Activated CD8-positive, alpha-beta memory T cell treated with anti-CD3 and anti-CD28 coated beads for 4 hours (primary cell): Measurements from ENCODE around the gene APMAP.

Experiments
- DNase-seq, 2 donors: peaks; one replicate each; pipeline ENCODE4 v3.0.0-alpha.2; 2020; ENCODE audit warnings: low read depth in 2 of 2

Gene APMAP

DNA sequence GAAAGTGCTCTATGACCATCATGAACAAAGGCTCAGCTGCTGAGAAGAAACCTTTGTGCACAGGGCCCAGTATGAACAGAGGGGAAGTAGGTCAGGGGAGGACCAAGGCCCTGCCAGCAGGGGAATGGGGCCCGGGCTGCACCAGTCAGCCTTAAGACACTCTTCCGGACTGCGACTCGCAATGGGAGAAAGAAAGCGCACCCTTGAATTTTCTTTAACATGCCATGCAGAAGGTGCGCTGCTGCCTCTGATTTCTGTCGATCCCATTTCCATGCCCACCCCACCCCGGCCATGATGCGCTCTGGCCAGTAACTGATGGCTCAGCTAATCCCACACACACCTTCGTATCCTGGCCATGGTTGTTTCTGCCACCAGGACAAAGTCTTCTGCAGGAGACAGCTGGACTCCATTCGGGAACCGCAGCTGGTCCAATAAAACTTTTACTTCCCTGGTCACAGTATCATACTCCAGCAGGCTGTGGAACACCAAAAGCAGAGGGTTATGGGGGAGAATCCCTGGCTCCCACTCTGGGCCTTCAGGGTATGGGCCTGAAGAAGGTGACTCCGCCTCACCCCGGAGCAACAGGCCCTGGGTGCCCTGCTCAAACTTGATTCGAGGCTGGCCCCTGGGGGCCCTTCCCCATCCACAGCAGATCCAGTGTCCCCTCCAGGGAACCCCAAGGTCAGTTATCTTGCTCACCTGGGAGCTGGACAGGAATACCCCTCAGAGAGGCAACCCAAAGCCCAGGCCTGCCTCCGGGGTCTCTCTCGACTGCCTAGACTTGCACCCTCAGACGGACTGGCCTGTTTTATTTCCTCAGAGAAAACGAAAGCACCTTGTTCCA lies 23.1 kb downstream of the APMAP start:
- DNase-seq, result no peak

DNA sequence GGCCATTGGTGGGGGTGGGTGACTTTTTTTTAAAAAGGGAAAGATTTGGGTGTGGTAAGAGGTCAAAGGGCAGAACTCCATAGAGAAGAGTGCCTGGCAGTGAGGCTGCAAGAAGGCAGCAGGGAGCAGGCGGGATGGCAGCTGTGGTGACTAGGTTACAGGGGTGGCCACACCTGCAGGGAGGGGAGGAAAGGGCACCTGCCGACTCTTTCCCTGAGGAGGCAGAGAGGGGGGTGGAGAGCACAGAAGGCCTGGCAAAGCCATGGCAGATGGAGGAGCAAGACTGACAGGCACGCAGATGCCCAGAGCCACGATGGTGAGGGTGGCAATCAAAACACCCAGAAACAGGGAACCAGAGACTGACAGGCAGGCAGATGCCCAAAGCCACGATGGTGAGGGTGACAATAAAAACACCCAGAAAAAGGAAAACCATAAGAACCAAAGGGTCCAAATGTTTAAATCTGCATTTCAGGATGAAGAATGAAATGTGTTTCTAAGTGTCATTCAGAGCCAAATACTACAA lies 24.2 kb downstream of the APMAP start:
- no peak for DNase-seq

DNA sequence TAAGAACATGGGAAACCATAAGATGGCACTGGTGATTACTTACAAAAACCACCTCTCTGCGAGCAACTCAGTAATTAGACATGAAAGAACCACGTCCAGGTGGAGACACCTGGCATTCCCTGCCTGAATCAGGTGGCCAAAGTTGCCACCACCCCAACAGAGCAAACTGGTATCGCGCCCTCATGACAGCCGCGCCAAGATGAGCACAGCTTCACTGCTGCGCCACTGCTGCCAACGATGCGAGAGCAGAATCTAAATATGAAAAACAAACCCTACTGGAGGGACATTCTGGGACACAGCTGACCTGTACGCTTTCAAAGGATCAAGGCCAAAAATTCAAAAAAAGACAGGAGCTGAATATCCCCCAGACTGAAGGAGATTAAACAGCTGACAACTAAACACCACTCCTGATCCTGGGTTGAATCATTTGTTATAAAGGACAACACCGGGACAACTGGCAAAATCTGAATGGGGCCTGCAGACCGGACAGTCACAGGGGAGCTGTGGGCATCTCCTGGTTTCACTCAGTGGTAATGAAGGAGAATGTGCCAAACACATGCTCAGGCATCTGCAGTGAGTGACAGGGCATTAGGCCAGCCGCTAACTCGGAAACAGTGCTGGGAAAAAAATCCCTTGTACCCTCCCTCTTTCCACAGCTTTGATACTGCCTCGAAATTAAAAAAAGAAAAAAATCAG lies 26.1 kb downstream of the APMAP start:
- DNase-seq, result no peak

DNA sequence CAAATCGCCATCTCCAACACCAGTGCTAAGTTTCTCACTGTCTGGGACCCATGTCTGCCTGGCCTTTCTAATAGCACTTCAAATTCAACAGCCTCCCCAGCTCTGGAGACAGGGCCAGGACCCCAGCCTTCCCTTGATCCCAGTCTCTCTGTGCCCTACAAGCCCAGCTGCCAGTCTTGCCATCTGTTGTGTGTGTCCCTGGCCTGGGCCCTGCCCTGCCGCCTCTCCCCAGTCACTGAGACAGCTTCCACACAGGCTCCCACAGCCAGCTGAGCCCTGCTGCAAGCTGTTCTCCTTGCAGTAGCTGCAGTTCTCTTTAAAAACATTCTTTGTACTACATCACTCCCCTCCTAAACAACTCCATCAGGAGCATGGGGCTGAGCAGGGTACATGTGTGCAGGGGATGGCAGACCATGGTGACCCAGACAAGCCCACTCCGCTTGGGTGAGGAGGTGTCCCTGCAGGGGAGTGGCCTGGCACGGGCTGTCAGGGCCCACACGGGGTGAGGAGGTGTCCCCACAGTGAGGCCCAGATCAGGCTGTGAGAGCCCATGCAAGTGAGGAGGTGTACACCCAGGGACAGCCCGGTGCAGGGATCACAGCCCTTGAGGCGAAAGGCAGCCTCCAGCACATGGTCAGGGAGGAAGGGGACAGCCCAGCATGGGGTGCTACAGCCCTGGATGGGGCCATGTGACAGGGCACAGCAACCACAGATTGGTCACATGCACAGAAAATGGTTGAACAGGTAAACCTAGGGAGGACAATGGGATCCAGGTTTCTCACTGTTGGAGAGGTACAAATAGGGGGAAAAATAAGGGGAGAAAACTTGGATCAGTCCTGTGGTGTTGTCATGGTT lies 27.3 kb downstream of the APMAP start:
- DNase-seq, result no peak

DNA sequence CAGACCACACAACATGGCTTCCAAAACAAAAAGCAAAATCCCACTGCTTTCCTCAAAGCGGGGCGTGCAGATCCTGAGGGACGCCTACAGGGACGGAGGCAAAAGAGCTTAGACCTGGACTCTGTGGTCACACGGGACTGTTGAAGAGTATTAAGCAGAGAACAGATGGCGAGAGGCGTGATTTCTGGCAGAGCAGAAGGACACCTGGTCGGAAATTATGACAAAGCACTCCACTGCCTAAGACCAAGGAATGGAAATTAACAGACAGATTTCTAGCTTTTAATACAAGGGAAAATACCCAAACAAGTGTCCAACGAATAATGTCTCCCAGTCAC lies 28.1 kb downstream of the APMAP start:
- DNase-seq, result no peak

DNA sequence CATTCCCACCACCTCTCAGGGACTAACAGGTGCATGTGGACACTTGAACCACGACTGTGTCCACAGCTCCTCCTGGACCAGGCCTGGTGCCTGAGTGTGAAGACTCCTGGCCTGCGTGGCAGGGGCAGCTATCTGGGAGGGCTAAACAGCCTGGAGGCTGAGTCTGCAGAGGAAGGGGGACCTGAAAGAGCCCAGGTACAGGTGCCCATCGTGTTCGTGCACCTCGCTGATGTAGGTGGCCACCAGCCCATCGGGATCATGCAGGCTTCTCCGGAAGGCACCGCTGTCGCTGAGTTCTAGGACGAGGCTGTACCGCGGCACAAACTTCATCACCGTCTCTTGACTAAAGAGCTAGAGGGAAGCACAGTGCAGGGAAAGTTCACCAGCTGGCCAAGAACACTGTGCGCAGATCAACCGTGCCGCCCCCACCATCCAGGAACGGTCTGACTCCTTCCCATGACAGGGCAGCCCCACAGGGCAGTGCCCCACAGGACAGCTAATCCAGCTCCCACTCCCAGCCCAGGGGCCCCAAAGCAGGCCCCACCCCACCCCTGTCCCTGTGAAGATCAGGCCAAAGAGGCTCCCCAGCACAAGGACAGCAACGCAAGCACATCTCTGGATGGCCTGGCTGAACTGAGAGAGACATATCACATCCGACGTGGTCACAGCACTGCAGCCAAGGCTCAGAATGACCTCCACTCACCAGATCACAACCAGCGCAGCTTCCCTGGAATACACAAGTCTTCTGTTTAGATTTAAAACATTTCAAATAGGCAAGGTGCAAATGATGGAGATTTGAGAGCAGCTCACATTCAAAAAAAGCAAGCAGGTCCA lies 28.7 kb downstream of the APMAP start:
- no peak for DNase-seq

DNA sequence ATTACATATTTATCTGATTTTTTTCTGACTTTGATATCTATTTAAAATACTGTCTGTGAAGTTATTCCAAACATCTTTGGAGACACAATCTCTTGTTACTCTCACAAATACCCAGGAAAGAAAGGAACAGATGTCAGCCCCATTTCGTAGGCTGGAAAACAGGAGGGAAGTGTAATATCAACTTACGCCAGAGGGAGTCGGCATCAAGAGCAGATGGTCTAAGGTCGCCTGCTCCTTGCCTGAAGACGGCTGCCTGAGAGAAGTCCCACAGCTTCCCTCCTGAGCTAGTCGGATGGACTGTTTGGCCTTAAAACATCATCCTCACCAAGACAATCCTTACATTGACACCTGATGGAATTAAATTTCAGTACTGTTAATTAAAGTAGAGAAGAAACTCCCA lies 30.0 kb downstream of the APMAP start:
- DNase-seq, result no peak

DNA sequence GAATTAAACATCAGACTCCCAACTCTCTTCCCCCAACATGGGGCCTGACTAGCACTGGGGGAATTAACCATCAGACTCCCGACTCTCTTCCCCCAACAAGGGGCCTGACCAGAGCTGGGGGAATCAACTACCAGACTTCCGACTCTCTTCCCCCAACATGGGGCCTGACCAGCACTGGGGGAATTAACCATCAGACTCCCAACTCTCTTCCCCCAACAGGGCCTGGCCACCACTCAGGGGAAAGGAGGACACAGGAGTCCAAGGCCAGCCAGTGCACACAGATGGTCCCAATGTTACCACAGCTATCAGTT lies 30.4 kb downstream of the APMAP start:
- DNase-seq, result no peak

DNA sequence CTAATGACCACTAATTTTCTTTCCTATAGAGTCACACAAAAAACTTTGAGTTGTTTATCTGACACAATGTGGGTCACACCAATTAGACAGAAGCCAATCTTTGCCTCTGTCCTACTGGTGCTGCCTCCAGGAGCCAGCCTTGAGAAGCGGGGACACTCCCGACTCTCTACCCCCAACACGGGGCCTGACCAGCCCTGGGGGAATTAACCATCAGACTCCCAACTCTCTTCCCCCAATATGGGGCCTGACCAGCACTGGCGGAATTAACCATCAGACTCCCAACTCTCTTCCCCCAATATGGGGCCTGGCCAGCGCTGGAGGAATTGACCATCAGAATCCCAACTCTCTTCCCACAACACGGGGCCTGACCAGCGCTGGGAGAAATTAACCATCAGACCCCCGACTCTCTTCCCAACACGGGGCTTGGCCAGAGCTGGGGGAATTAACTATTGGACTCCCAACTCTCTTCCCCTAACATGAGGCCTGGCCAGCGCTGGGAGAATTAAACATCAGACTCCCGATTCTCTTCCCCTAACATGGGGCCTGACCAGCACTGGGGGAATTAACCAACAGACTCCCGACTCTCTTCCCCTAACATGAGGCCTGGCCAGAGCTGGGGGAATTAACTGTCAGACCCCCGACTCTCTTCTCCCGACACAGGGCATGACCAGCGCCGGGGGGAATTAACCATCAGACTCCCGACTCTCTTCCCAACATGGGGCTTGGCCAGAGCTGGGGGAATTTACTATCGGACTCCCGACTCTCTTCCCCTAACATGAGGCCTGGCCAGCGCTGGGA lies 31.0 kb downstream of the APMAP start:
- no peak for DNase-seq

DNA sequence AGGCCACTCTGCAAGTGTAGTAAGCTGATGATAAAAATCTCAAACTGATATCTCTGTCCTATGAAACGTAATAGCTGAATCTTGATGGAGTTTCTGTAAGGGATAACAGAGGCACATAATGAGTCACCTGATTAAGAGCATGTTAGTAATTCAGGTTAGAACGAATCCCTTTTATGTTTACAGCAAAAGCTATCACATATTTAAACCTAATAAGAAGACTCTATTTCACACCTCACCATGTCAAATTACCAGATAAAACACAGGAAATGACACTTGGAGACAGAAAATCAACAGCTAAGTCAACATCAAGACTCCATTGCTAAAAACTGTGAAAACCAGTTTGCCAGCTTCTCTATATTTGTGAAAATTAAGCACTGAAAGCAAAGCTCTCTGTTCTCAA lies 31.7 kb downstream of the APMAP start:
- no peak for DNase-seq

DNA sequence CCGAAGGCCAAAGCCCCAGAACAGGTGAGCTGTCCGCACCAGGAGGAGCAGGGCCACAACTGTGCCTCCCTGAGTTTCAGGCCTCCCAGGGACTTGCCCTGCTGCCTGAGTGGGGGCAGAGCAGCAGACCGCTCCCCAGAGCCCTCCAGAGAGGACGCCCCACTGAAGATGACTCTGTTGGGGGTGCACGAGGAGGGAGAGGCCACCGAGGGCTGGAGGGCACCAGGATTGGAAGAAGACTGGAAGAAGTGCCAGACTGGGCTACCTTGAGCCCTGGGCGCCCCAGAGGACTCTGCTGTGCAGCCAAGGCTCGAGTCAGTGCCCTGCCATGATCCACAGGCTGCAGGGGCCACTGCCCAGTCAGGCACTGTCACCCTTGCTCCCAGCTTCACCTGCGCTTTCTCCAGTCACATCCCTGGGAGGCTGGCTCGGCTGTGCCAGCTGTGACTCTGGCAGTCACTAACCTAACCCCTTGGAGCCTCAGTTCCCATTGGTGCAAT lies 32.2 kb downstream of the APMAP start:
- DNase-seq, result no peak

DNA sequence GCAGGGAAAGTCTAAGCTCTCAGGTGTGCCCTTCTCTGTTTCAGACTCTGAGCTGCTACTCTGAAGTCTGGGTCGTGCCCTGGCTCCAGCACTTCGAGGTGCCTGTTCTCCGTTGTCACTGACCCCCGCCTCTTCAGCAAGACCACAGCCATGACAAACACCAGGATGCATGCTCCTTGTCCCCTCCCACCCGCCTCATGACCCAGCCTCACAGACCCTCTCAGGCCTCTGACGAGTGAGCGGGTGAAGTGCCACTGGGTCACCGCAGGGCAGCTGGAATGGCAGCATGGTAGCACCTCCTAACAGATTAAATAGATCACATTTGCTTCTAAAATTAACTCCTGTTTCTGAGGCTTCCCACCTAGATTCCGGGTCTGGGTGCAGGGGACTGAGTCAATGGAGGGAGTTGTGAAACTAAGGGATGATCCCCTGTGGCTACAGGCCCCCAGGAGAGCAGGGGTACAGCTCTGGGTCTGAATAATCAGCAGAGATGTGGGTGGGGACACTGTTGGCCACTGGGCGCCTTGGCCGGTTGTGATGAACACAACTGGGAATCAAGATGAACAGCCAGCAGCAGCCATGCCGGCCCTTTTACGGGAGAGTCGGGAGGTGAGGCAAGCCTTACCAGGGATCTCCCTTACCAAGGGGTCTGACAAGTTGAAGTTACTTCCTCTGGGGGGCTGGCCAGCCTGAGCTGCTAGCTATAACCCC lies 32.8 kb downstream of the APMAP start:
- no peak for DNase-seq

DNA sequence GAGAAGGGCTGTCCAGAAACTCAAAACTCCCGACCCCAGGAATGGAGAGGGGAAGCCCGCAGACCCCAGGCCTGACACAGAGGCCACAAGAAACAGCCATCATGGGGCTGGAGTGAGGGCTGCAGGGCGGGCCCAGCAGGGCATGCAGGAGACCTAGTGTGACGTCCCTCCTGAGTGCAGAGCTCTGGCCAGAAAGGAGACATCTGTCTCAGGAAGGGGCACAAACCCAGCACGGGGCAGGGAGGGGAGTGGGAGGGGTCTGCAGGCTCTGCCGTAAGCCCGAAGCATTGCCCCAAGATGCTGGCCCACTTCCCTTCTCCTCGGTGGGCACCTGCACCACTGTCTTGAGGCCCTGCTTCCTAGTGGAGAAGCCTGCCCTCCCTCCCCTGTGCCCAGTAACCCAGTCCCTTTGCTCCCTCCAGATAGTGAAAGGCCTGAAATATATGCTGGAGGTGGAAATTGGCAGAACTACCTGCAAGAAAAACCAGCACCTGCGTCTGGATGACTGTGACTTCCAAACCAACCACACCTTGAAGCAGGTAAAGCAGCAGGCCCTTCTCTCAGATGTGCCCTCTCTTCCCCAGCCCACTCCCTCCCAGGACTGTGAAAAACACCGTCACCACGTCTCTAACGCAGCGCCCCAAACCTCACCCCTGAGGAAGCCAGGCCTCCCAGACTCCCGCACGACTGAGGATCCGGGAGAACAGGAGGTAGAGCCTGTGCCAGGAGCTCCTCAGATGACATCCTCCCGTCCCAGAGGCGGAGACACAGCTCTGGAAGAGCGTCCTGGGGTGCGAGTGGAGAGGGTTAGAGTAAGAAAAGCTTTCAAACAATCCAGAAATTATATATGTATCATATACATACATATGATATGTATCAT lies 33.8 kb downstream of the APMAP start:
- no peak for DNase-seq

DNA sequence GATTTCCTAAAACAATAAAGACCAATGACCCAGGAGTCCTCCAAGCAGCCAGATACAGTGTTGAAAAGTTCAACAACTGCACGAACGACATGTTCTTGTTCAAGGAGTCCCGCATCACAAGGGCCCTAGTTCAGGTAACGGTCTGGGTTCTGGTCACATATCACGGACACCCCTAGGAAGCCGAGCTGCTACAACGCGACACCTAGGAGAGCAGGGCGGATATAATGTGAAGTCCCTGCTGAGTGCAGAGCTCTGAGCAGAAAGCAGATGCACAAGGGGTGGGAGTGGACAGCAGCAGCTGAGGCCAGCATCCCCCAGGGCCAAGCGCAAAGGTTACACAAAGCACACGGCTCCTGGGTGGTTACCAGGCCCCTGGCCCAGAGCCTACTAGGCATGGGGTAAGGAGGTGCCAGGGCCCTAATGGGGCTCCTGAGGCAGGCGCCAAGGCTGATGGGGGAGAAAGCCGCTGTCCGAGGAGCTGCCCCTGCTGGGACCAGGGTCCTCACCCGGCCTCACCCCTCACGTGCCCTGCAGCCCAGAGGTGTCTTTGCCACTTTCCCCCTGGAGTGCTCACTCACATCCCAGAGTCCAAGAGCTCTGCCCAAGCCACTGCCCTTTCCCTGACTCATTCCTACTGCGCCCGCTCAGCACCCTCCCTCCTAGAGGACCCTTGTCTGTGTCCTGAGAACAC lies 35.1 kb downstream of the APMAP start:
- DNase-seq, result no peak

DNA sequence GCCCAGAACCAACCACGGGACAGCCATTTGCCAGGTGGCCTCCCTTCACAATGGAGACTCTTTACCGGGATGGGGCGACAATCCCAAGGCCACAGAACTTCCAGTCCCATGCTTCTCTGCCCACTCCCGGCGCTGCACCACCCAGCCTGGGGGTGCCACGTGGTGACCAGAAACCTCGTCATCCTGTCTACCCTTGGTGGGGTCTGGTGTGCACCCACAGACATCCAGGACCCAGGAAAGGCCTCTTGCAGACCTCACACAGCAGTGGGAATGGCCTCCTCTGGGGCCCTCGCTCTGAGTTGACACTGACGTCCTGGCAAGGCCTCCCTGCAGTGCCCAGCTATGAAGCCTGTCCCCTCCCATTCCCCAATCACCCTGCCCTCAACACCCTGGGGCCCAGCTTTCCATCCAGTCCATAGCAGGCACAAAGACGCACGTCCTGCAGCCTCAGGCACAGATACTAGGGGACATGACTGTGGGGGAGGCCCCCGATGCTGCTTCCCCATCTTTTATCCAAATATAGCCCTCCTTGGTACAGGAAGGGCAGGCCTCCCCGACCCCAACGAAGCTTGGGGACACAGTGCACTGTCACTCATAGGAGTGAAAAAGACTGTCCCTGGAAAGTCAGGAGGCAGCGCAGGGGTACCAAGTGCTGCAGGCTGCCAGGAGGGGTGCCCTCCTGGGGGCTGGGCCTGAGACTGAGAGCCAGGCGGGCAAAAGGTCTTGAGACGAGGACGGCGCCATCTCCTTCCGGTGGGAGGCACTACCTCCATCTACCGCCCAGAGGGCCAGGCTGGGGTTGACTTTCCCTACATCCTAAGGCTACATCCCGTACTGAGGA lies 36.3 kb downstream of the APMAP start:
- DNase-seq, result no peak

DNA sequence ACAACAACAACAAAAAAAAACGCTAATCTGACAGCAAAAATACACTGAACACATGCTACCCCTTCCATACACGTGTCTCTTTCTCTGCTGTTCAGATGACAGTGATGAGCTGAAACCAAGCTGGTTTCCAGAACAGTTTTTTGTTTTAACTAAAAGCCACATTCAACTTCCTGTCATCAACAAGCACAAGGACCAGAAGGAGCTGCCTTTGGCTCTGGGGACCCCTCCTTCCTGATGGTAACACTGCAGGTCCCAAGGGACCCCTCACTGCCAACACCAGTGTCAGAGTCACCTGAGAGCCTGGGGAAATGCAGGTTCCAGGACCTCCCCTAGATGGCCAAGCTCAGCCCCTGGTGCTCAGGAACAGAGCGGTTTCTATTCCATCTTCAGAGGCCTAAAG lies 37.5 kb downstream of the APMAP start:
- no peak for DNase-seq

DNA sequence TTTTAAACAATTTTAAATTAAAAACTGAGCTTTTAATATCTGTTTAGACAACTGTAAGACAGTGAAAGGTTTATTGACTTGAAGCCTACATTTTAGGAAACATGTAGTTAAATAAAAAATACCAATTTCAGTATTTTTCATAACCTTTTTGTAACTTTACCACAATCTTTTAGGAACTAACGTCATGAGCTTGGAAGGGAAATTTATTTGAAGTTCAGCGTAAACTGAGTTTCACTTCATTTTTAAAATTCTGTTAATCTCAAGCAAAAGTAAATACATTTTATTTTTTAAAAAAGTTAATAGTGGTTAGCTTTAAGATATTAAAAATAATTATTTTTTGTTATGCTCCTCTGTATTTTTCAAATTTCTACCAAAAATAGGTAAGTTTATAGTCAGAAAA lies 38.0 kb downstream of the APMAP start:
- DNase-seq, result no peak
